ENCODE data around the gene LRFN3. TPM values are rescaled to one million over a fixed set of nuclear protein-coding genes. Genes with fewer than 3 reads are reported as not detected.

The LRFN3 gene
- total RNA-seq, 4 donors from 2014 or later, result 3.2 to 8.7 (median 5.3) TPM

GRCh38 chr19:35901055-35901644 lies 35.0 kb upstream of the LRFN3 start:
- no peak for DNase-seq (ENCODE audit: low spot score)
- no peak for ATAC-seq (ENCODE audit: low FRiP score)
- no peak for TF ChIP-seq CTCF (IDR thresholded peaks at IDR 0.05)

DNA sequence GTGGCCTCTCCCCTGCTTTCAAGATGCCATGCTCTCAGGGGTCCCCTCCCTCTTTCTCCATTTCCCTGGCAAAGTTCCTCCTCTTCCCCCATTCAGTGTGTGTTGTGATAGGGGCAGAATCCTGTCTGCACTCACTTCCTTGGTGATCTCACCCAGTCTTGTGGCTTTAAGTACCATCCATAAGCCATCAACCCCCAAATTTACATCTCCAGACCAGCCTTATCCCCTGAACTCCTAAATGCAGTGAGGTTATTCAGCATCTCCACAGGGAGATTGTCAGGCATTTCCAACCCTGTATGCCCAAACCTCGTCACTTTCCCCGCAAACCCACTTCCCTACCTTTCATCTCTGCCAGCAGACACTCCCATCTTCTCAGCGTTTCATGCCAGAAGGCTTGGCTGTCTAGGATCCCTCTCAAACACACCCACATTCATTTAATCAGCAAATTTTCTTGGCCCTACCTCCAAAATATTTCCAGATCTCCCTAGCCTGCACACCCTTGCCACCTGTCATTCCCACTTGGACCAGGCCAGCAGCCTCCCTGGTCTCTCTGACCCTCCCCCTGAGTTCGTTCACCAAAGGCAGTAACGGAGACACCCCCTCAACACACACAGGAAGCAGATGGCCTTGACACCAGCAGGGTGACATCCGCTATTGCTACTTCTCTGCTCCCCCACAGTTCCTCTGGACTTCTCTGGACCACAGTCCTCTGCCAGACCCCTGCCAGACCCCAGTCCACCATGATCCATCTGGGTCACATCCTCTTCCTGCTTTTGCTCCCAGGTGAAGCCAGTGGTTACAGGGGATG lies 34.1 kb upstream of the LRFN3 start, which contains the start of gene HCST:
Gene HCST (plus strand): TSS at position 676 of the 808 bp plus-strand sequence. CDS start 65 bp downstream, at position 741.
- ATAC-seq (ENCODE audit: low FRiP score) (no peak), DNase-seq (ENCODE audit: low spot score) (no peak)
- no peak for TF ChIP-seq CTCF (IDR thresholded peaks at IDR 0.05)

GRCh38 chr19:35902870-35903475 lies 33.2 kb upstream of the LRFN3 start:
- no peak for ATAC-seq (ENCODE audit: low FRiP score)
- DNase-seq (ENCODE audit: low spot score), result no peak

GRCh38 chr19:35903550-35904179 lies 32.5 kb upstream of the LRFN3 start:
- ATAC-seq (ENCODE audit: low FRiP score) (no peak), DNase-seq (ENCODE audit: low spot score) (peak; percentile 44)
- TF ChIP-seq CTCF (IDR thresholded peaks at IDR 0.05), result no peak

More at GRCh38 chr19:35902870-35903475, 33.2 kb upstream of the LRFN3 start:
- TF ChIP-seq CTCF (IDR thresholded peaks at IDR 0.05), result no peak

GRCh38 chr19:35904311-35905068 lies 31.7 kb upstream of the LRFN3 start:
- no peak for DNase-seq (ENCODE audit: low spot score)
- no peak for TF ChIP-seq CTCF (IDR thresholded peaks at IDR 0.05)
- no peak for ATAC-seq (ENCODE audit: low FRiP score)

DNA sequence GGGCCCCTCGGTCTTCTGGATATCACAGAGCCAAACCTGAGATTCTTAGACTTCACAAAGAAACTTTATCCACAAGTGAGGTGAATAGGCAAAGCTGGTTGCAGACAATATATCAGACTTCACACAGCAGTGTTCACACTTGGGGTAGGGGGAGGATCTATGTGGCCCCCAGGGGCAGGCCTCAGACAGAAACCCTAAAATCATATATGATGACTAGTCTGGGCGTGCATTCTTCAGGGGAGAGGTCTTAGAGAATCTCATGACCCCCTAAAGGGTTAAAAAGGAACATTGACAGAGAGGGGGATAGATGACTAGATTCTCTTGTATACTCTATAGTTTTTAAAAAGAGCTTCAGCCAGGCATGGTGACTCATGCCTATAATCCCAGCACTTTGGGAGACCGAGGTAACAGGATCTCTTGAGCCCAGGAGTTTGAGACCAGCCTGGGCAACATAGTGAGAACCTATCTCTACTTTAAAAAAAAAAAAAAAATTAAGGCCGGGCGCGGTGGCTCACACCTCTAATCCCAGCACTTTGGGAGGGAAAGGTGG lies 30.9 kb upstream of the LRFN3 start:
- DNase-seq (ENCODE audit: low spot score), result no peak
- no peak for ATAC-seq (ENCODE audit: low FRiP score)
- no peak for TF ChIP-seq CTCF (IDR thresholded peaks at IDR 0.05)
